Vagina (tissue), 2 donors: Measurements from ENCODE around the gene NKIRAS1. TPM values are rescaled to one million over a fixed set of nuclear protein-coding genes. Genes with fewer than 3 reads are reported as not detected.

Source experiments
- DNase-seq, 2 donors: peaks; one replicate each; pipeline ENCODE4 v3.0.0-alpha.2; 2017; ENCODE audit errors: extremely low spot score in 2 of 2
- H3K27ac ChIP-seq: fragments of 200-600 bp; sonication (generic); one replicate; pipeline ENCODE4 v1.5.1; 2019
- H3K27me3 ChIP-seq: fragments of 200-600 bp; sonication (generic); one replicate; pipeline ENCODE4 v1.5.1; 2019
- H3K36me3 ChIP-seq, 2 donors: fragments of 200-600 bp; sonication (generic); one replicate each; pipeline ENCODE4 v1.5.1; 2017 to 2019
- H3K4me1 ChIP-seq: fragments of 200-600 bp; sonication (generic); one replicate; pipeline ENCODE4 v1.5.1; 2019
- H3K4me3 ChIP-seq, 2 donors: fragments of 200-600 bp; sonication (generic); 1 replicate in 1 of 2; 2 replicates in 1 of 2; pipeline ENCODE4 v1.5.1; 2016 to 2019
- H3K9me3 ChIP-seq: fragments of 200-600 bp; sonication (generic); one replicate; pipeline ENCODE4 v1.5.1; 2019
- CTCF ChIP-seq, 3 experiments: fragments of 450-650 bp in 2 of 3; fragments of 200-600 bp in 1 of 3; sonication (generic) in 1 of 3; IDR thresholded peaks; one replicate each; pipeline ENCODE4 v1.5.1; 2017 to 2019; ENCODE audit warnings: antibody characterized with exemption in 3 of 3, mild to moderate bottlenecking in 2 of 3, moderate library complexity in 2 of 3
- POLR2A ChIP-seq, 2 donors: fragments of 450-650 bp; IDR thresholded peaks; one replicate each; pipeline ENCODE4 v1.6.1; 2017; ENCODE audit warnings: antibody characterized with exemption in 2 of 2, mild to moderate bottlenecking in 2 of 2, moderate library complexity in 2 of 2
- POLR2AphosphoS5 ChIP-seq, 2 donors: sonication (generic); formaldehyde crosslinking; IDR thresholded peaks; one replicate each; pipeline ENCODE4 v1.9.0; 2017; ENCODE audit warnings: antibody characterized with exemption in 2 of 2, mild to moderate bottlenecking in 2 of 2, low read depth in 1 of 2; ENCODE audit not compliant: insufficient read depth in 1 of 2
- intact Hi-C: fragments of 100-400 bp; cut with DNase I; formaldehyde crosslinking; loops from one replicate; pipeline ENCODE4 v1.15.1; 2023
- total RNA-seq: library from RNA; depleted of rRNA; stranded (reverse); fragments of >200 nt; gene quantifications from one replicate; pipeline ENCODE4 v1.2.3, GENCODE V29; 2016

Gene NKIRAS1
- total RNA-seq, 1 donor from 2014 or later: 9.1 TPM

GRCh38 chr3:23911397-23911796 lies 5.4 kb downstream of the NKIRAS1 start:
- no peak overlapping the region for H3K4me3 ChIP-seq
- TF ChIP-seq POLR2A (IDR thresholded peaks at IDR 0.05) (no peak), CTCF (IDR thresholded peaks at IDR 0.05) (no peak), POLR2AphosphoS5 (IDR thresholded peaks at IDR 0.05; ENCODE audit: insufficient read depth in 1 of 2, low read depth in 1 of 2) (no peak)
- no peaks in the 10 kb centered on the region for H3K27me3 ChIP-seq
- H3K9me3 ChIP-seq: no peaks in the 10 kb centered on the region
- no peak for DNase-seq
- H3K27ac ChIP-seq: no peak overlapping the region
- peaks cover 0 to 15% of the 10 kb centered on the region in 2 donors for H3K36me3 ChIP-seq
- intact Hi-C loops: no loop called here
- peaks cover 16% of the 10 kb centered on the region for H3K4me1 ChIP-seq

- intact Hi-C loops: no loop called here
- no peak for DNase-seq
- Histone ChIP-seq H3K36me3 (peaks cover 0 to 15% of the 10 kb centered on the region in 2 donors), H3K9me3 (no peaks in the 10 kb centered on the region), H3K27ac (no peak overlapping the region), H3K4me3 (no peak overlapping the region), H3K27me3 (no peaks in the 10 kb centered on the region), H3K4me1 (no peaks in the 10 kb centered on the region)
- TF ChIP-seq POLR2A (IDR thresholded peaks at IDR 0.05): no peak
- no peak for TF ChIP-seq POLR2AphosphoS5 (IDR thresholded peaks at IDR 0.05; ENCODE audit: insufficient read depth in 1 of 2, low read depth in 1 of 2)
- TF ChIP-seq CTCF (IDR thresholded peaks at IDR 0.05): no peak
These were observed 7.4 kb downstream of the NKIRAS1 start for GRCh38 chr3:23909341-23909740.

GRCh38 chr3:23904545-23904944 lies 12.2 kb downstream of the NKIRAS1 start:
- no peak for DNase-seq
- Histone ChIP-seq H3K36me3 (peaks cover 0 to 12% of the 10 kb centered on the region in 2 donors), H3K4me3 (no peak overlapping the region), H3K9me3 (no peaks in the 10 kb centered on the region), H3K4me1 (no peaks in the 10 kb centered on the region), H3K27me3 (no peaks in the 10 kb centered on the region), H3K27ac (no peak overlapping the region)
- no peak for TF ChIP-seq POLR2A (IDR thresholded peaks at IDR 0.05)
- TF ChIP-seq CTCF (IDR thresholded peaks at IDR 0.05): no peak
- TF ChIP-seq POLR2AphosphoS5 (IDR thresholded peaks at IDR 0.05; ENCODE audit: insufficient read depth in 1 of 2, low read depth in 1 of 2): no peak
- intact Hi-C loops: no loop called here

- TF ChIP-seq POLR2AphosphoS5 (IDR thresholded peaks at IDR 0.05; ENCODE audit: insufficient read depth in 1 of 2, low read depth in 1 of 2) (no peak), CTCF (IDR thresholded peaks at IDR 0.05) (no peak), POLR2A (IDR thresholded peaks at IDR 0.05) (no peak)
- no peak overlapping the region for H3K27ac ChIP-seq
- peaks cover 0 to 18% of the 10 kb centered on the region in 2 donors for H3K36me3 ChIP-seq
- H3K27me3 ChIP-seq: no peaks in the 10 kb centered on the region
- intact Hi-C loops: no loop called here
- no peaks in the 10 kb centered on the region for H3K4me1 ChIP-seq
- DNase-seq: no peak
- H3K4me3 ChIP-seq: no peak overlapping the region
- H3K9me3 ChIP-seq: no peaks in the 10 kb centered on the region
These were observed 16.0 kb downstream of the NKIRAS1 start for GRCh38 chr3:23900744-23901143.

- H3K36me3 ChIP-seq: peaks cover 0 to 18% of the 10 kb centered on the region in 2 donors
- H3K27me3 ChIP-seq: no peaks in the 10 kb centered on the region
- H3K27ac ChIP-seq: no peak overlapping the region
- H3K9me3 ChIP-seq: no peaks in the 10 kb centered on the region
- intact Hi-C loops: no loop called here
- TF ChIP-seq POLR2A (IDR thresholded peaks at IDR 0.05) (no peak), POLR2AphosphoS5 (IDR thresholded peaks at IDR 0.05; ENCODE audit: insufficient read depth in 1 of 2, low read depth in 1 of 2) (no peak), CTCF (IDR thresholded peaks at IDR 0.05) (no peak)
- DNase-seq: no peak
- no peaks in the 10 kb centered on the region for H3K4me1 ChIP-seq
- no peak overlapping the region for H3K4me3 ChIP-seq
These were observed 21.6 kb downstream of the NKIRAS1 start for GRCh38 chr3:23895181-23895580.
